Uterus (tissue), 2 donors: ENCODE measurements around the gene UVRAG.

ENCODE experiments used
- POLR2A ChIP-seq, 2 donors: fragments of 450-650 bp; IDR thresholded peaks; one replicate each; pipeline ENCODE4 v1.6.1; 2016; ENCODE audit warnings: antibody characterized with exemption in 2 of 2, mild to moderate bottlenecking in 1 of 2, moderate library complexity in 1 of 2
- TF ChIP-seq, protein P1 (sequence below), 4 experiments: fragments of 200-600 bp in 2 of 4; fragments of 450-650 bp in 2 of 4; sonication (generic) in 2 of 4; IDR thresholded peaks; one replicate each; pipeline ENCODE4 v1.5.1; 2016 to 2019; ENCODE audit warnings: antibody characterized with exemption in 4 of 4, mild to moderate bottlenecking in 2 of 4, moderate library complexity in 1 of 4

GRCh38 chr11:75800728-75801361 is 14.2 kb upstream of the UVRAG start:
- TF ChIP-seq, protein P1, sequence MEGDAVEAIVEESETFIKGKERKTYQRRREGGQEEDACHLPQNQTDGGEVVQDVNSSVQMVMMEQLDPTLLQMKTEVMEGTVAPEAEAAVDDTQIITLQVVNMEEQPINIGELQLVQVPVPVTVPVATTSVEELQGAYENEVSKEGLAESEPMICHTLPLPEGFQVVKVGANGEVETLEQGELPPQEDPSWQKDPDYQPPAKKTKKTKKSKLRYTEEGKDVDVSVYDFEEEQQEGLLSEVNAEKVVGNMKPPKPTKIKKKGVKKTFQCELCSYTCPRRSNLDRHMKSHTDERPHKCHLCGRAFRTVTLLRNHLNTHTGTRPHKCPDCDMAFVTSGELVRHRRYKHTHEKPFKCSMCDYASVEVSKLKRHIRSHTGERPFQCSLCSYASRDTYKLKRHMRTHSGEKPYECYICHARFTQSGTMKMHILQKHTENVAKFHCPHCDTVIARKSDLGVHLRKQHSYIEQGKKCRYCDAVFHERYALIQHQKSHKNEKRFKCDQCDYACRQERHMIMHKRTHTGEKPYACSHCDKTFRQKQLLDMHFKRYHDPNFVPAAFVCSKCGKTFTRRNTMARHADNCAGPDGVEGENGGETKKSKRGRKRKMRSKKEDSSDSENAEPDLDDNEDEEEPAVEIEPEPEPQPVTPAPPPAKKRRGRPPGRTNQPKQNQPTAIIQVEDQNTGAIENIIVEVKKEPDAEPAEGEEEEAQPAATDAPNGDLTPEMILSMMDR (IDR thresholded peaks at IDR 0.05) = no peak
- no peak for TF ChIP-seq POLR2A (IDR thresholded peaks at IDR 0.05)
